Sigmoid colon (tissue), 7 donors: Measurements from ENCODE around the gene UBR3. TPM values are rescaled to one million over a fixed set of nuclear protein-coding genes. Genes with fewer than 3 reads are reported as not detected.
"Not testable (repeated sequence)": the region's sequence is repeated elsewhere in the genome, so short reads cannot be mapped to it uniquely, and the experiment has no call there.

Experiments used
- DNase-seq: peaks from one replicate; pipeline ENCODE4 v3.0.0-alpha.2; 2019
- H3K27ac ChIP-seq, 4 donors: fragments of 200-600 bp; sonication (generic); one replicate each; pipeline ENCODE4 v1.5.1; 2016 to 2019; ENCODE audit warnings: mild to moderate bottlenecking in 1 of 4
- H3K27me3 ChIP-seq, 3 donors: fragments of 200-600 bp; sonication (generic); one replicate each; pipeline ENCODE4 v1.5.1; 2019; ENCODE audit warnings: mild to moderate bottlenecking in 1 of 3
- H3K36me3 ChIP-seq, 4 donors: fragments of 200-600 bp; sonication (generic); one replicate each; pipeline ENCODE4 v1.5.1; 2016 to 2019
- H3K4me1 ChIP-seq, 4 donors: fragments of 200-600 bp; sonication (generic); one replicate each; pipeline ENCODE4 v1.5.1; 2017 to 2019
- H3K4me3 ChIP-seq, 4 donors: fragments of 200-600 bp; sonication (generic); one replicate each; pipeline ENCODE4 v1.5.1; 2017 to 2019; ENCODE audit warnings: mild to moderate bottlenecking in 2 of 4, moderate library complexity in 1 of 4
- H3K9me3 ChIP-seq, 4 donors: fragments of 200-600 bp in 3 of 4; sonication (generic) in 3 of 4; one replicate each; pipeline versions ENCODE4 v1.5.1 to v1.6.1; 2013 to 2019
- CTCF ChIP-seq, 4 experiments: fragments of 450-650 bp in 3 of 4; fragments of 200-600 bp in 1 of 4; IDR thresholded peaks; one replicate each; pipeline ENCODE4 v1.5.1; 2016 to 2019; ENCODE audit warnings: antibody characterized with exemption in 4 of 4, mild to moderate bottlenecking in 3 of 4, moderate library complexity in 2 of 4
- EP300 ChIP-seq, 4 donors: sonication (generic); formaldehyde crosslinking; IDR thresholded peaks; one replicate each; pipeline ENCODE4 v1.6.1; 2017; ENCODE audit warnings: antibody characterized with exemption in 4 of 4
- POLR2A ChIP-seq, 2 donors: fragments of 450-650 bp; IDR thresholded peaks; one replicate each; pipeline ENCODE4 v1.6.1; 2016; ENCODE audit warnings: antibody characterized with exemption in 2 of 2, mild to moderate bottlenecking in 2 of 2, moderate library complexity in 2 of 2
- POLR2AphosphoS5 ChIP-seq, 4 donors: sonication (generic); formaldehyde crosslinking; IDR thresholded peaks; one replicate each; pipeline ENCODE4 v1.6.1; 2017; ENCODE audit warnings: antibody characterized with exemption in 4 of 4
- WGBS, 2 donors: extraction: QIAGEN DNeasy Blood & Tissue Kit; methylation state at CpG; one replicate each; pipeline ENCODE4 v1.1.7; 2013; 5-methylcytosine and 5-hydroxymethylcytosine counted together
- intact Hi-C: fragments of 100-400 bp; cut with DNase I; formaldehyde crosslinking; loops from one replicate; pipeline ENCODE4 v1.15.1; 2023
- polyA plus RNA-seq, 3 donors: library from polyadenylated mRNA; stranded (reverse); fragments of 200-250 nt; gene quantifications; one replicate each; pipeline ENCODE4 v1.2.3, GENCODE V29; 2013
- total RNA-seq, 4 donors: library from RNA; depleted of rRNA; stranded (reverse); fragments of >200 nt; gene quantifications; one replicate each; pipeline ENCODE4 v1.1.0, GENCODE V29; 2016
- donor health status: healthy with polysubstance abuse.
- donor health status: Bipolar disorder and iron deficiency.
- donor health status: healthy.

Gene UBR3
- total and polyA plus RNA-seq, 7 donors, result 4.2 to 101 (median 63.3) TPM

- WGBS, 2 donors, result 97% methylated on average over 3 of the region's 3 CpGs
- Histone ChIP-seq H3K36me3 (peaks cover 0 to 45% (median 2%) of the 10 kb centered on the region in 4 donors), H3K27me3 (no peaks in the 10 kb centered on the region), H3K27ac (no peak overlapping the region), H3K4me3 (no peak overlapping the region), H3K4me1 (peaks cover 0 to 13% (median 9%) of the 10 kb centered on the region in 4 donors), H3K9me3 (no peaks in the 10 kb centered on the region)
- no peak for TF ChIP-seq POLR2AphosphoS5 (IDR thresholded peaks at IDR 0.05)
- no peak for TF ChIP-seq POLR2A (IDR thresholded peaks at IDR 0.05)
- no peak for TF ChIP-seq CTCF (IDR thresholded peaks at IDR 0.05)
- no peak for TF ChIP-seq EP300 (IDR thresholded peaks at IDR 0.05)
- intact Hi-C loops, result no loop called here
- no peak for DNase-seq
These were observed 68.2 kb downstream of the UBR3 start for GRCh38 chr2:169895294-169895985.

GRCh38 chr2:169897834-169898233 is 70.6 kb downstream of the UBR3 start:
- no peak for TF ChIP-seq CTCF (IDR thresholded peaks at IDR 0.05)
- TF ChIP-seq EP300 (IDR thresholded peaks at IDR 0.05), result no peak
- no peak for TF ChIP-seq POLR2AphosphoS5 (IDR thresholded peaks at IDR 0.05)
- TF ChIP-seq POLR2A (IDR thresholded peaks at IDR 0.05), result no peak
- Histone ChIP-seq H3K36me3 (peaks cover 0 to 51% (median 2%) of the 10 kb centered on the region in 4 donors), H3K4me1 (no peaks in the 10 kb centered on the region), H3K27me3 (no peaks in the 10 kb centered on the region), H3K9me3 (no peaks in the 10 kb centered on the region), H3K27ac (no peak overlapping the region), H3K4me3 (no peak overlapping the region)
- intact Hi-C loops, result no loop called here
- no peak for DNase-seq

GRCh38 chr2:169900103-169900502 is 72.8 kb downstream of the UBR3 start:
- peaks cover 0 to 49% (median 2%) of the 10 kb centered on the region in 4 donors for H3K36me3 ChIP-seq

GRCh38 chr2:169900686-169901085 is 73.4 kb downstream of the UBR3 start:
- Histone ChIP-seq H3K36me3 (peaks cover 0 to 43% (median 2%) of the 10 kb centered on the region in 4 donors), H3K9me3 (no peaks in the 10 kb centered on the region), H3K4me3 (no peak overlapping the region), H3K4me1 (no peaks in the 10 kb centered on the region), H3K27me3 (no peaks in the 10 kb centered on the region), H3K27ac (no peak overlapping the region)
- no peak for TF ChIP-seq POLR2A (IDR thresholded peaks at IDR 0.05)
- no peak for TF ChIP-seq CTCF (IDR thresholded peaks at IDR 0.05)
- no peak for TF ChIP-seq POLR2AphosphoS5 (IDR thresholded peaks at IDR 0.05)
- intact Hi-C loops, result no loop called here
- DNase-seq, result no peak
- 93 to 94% methylated on average over 3 of the region's 3 CpGs for WGBS, 2 donors

More at GRCh38 chr2:169900103-169900502, 72.8 kb downstream of the UBR3 start:
- H3K27ac ChIP-seq, H3K27me3 ChIP-seq, H3K9me3 ChIP-seq, H3K4me1 ChIP-seq, intact Hi-C loops, DNase-seq, H3K4me3 ChIP-seq: not testable (repeated sequence)
- WGBS, 2 donors, result 85 to 92% methylated on average over 4 of the region's 4 CpGs

GRCh38 chr2:169906731-169907130 is 79.5 kb downstream of the UBR3 start:
- Histone ChIP-seq H3K4me3 (no peak overlapping the region), H3K4me1 (no peaks in the 10 kb centered on the region), H3K9me3 (no peaks in the 10 kb centered on the region), H3K27me3 (no peaks in the 10 kb centered on the region), H3K36me3 (peaks cover 0 to 15% (median 3%) of the 10 kb centered on the region in 4 donors), H3K27ac (no peak overlapping the region)
- intact Hi-C loops, result no loop called here
- no peak for DNase-seq
- TF ChIP-seq EP300 (IDR thresholded peaks at IDR 0.05) (no peak), POLR2A (IDR thresholded peaks at IDR 0.05) (no peak), POLR2AphosphoS5 (IDR thresholded peaks at IDR 0.05) (no peak), CTCF (IDR thresholded peaks at IDR 0.05) (no peak)
- WGBS, 2 donors, result 91% methylated on average over 2 of the region's 2 CpGs
